Measurements from ENCODE around the gene OR52N2. TPM values are rescaled to one million over a fixed set of nuclear protein-coding genes. Genes with fewer than 3 reads are reported as not detected.

Gene OR52N2
- total RNA-seq, 4 donors from 2014 or later = not detected

DNA sequence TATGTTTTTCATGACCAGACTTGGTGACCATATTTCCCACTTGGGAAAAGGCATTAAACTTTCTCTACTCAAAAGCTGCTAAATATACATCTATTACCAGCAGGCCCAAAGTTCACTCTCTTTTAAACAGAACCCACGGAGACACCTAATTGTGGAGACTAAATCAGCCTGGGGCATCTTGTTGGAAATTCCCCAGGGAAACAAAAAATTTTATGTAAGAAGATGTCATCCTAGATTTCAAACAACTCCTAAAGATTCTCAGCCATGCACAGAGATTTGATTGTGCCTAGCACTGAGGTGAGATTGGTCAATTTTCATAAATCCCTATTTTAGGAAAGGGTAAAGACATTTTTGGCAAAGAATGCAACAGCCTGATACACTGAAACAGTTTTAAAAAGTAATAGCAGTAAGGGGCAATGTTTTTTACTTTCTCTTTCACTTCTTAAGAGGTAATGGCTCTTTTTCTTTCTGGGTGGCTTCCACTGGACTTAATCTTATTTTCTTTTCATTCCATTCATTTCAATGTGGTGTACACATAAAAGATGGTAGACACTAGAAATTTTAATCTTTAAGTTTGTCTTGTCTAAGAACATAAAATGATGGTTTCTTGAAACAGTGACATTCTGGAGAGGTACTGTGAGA lies 9.6 kb downstream of the OR52N2 start:
- TF ChIP-seq, protein P1, sequence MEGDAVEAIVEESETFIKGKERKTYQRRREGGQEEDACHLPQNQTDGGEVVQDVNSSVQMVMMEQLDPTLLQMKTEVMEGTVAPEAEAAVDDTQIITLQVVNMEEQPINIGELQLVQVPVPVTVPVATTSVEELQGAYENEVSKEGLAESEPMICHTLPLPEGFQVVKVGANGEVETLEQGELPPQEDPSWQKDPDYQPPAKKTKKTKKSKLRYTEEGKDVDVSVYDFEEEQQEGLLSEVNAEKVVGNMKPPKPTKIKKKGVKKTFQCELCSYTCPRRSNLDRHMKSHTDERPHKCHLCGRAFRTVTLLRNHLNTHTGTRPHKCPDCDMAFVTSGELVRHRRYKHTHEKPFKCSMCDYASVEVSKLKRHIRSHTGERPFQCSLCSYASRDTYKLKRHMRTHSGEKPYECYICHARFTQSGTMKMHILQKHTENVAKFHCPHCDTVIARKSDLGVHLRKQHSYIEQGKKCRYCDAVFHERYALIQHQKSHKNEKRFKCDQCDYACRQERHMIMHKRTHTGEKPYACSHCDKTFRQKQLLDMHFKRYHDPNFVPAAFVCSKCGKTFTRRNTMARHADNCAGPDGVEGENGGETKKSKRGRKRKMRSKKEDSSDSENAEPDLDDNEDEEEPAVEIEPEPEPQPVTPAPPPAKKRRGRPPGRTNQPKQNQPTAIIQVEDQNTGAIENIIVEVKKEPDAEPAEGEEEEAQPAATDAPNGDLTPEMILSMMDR (IDR thresholded peaks at IDR 0.05) = no peak
- no peak for TF ChIP-seq POLR2A (IDR thresholded peaks at IDR 0.05)
- Histone ChIP-seq H3K4me3 (replicated peaks in 1 of 3) (no peak overlapping the region), H3K9me3 (no peaks in the 10 kb centered on the region), H3K36me3 (no peaks in the 10 kb centered on the region), H3K27me3 (no peaks in the 10 kb centered on the region), H3K27ac (no peak overlapping the region), H3K4me1 (no peaks in the 10 kb centered on the region)
- DNase-seq = no peak
- 65 to 67% methylated on average over 1 of the region's 1 CpG for WGBS, 2 donors
- intact Hi-C loops (cut with DNase I) = no loop called here

DNA sequence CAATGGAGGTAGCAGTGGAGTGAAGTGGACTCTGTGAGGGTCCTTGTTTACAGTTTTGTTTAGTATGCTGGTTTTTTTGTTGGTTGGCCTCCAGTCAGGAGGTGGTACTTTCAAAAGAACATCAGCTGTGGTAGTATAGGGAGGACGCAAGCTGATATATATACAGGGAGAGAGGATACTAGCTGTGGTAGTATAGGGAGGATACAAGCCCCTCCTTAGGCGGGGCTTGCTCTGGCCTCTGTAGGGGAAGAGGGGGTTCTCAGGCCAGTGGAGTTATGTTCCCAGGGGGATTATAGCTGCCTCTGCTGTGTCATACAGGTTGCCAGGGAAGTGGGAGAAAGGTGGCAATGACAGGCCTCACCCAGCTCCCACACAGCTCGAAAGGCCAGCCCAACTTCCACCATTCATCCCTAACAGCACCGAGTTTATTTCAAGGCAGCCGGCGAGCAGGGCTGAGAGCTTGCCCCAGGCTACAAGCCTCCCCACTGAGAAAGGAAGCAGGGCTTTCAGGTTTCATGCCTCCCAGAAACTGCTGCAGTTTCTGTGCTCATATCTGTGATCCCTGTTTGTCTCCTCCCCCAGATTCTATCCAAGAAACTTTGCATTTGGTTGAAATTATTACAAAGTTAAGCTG lies 22.6 kb downstream of the OR52N2 start:
- Histone ChIP-seq H3K27me3 (no peaks in the 10 kb centered on the region), H3K9me3 (no peaks in the 10 kb centered on the region), H3K36me3 (no peaks in the 10 kb centered on the region), H3K4me1 (no peaks in the 10 kb centered on the region), H3K4me3 (replicated peaks in 1 of 3) (no peak overlapping the region), H3K27ac (no peak overlapping the region)
- intact Hi-C loops (cut with DNase I) = no loop called here
- TF ChIP-seq POLR2A (IDR thresholded peaks at IDR 0.05) = no peak
- TF ChIP-seq, protein P1 (IDR thresholded peaks at IDR 0.05) = no peak
- no peak for DNase-seq
- WGBS, 2 donors = 77 to 91% methylated on average over 6 of the region's 6 CpGs

DNA sequence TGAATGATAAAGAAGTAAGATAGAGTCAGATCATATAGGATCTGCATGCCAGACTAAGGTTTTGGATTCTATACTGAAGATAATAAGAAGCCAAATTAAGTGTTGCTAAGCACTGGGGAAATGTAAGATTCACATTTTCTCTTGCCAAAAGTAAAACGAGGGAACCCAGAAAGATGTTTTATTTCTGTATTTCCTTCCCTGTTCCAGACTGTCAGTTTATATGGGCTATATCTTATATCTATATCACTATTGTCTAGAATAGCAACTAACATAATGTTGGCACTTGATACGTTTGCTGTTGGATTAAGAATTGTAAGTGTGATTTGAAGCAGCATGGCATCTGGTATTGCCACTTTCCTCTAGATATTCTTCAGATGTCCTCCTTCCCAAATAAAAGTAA lies 24.7 kb downstream of the OR52N2 start:
- H3K9me3 ChIP-seq = no peaks in the 10 kb centered on the region
- no peaks in the 10 kb centered on the region for H3K36me3 ChIP-seq
- H3K27ac ChIP-seq = no peak overlapping the region
- H3K4me1 ChIP-seq = no peaks in the 10 kb centered on the region
- no peak overlapping the region for H3K4me3 ChIP-seq (replicated peaks in 1 of 3)
- TF ChIP-seq, protein P1 (IDR thresholded peaks at IDR 0.05) = no peak
- no peak for TF ChIP-seq POLR2A (IDR thresholded peaks at IDR 0.05)
- intact Hi-C loops (cut with DNase I) = no loop called here
- no peak for DNase-seq
- 65 to 66% methylated on average over 2 of the region's 2 CpGs for WGBS, 2 donors
- H3K27me3 ChIP-seq = no peaks in the 10 kb centered on the region

DNA sequence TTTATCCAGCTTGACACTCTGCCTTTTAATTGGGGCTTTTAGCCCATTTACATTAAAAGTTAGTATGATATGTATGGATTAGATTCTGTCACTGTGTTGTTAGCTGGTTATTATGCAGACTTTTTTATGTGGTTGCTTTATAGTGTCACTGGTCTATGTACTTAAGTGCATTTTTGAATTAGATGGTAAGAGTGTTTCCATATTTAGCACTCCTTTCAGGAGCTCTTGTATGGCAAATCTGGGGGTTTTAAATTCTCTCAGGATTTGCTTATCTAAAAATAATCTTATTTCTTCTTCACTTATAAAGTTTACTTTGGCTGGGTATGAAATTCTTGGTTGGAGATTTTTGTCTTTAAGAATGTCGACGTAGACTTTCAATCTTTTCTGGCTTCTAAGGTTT lies 29.0 kb downstream of the OR52N2 start:
- no peak for TF ChIP-seq POLR2A (IDR thresholded peaks at IDR 0.05)
- TF ChIP-seq, protein P1 (IDR thresholded peaks at IDR 0.05) = no peak
- intact Hi-C loops (cut with DNase I) = no loop called here
- Histone ChIP-seq H3K27ac (no peak overlapping the region), H3K36me3 (no peaks in the 10 kb centered on the region), H3K9me3 (no peaks in the 10 kb centered on the region), H3K27me3 (no peaks in the 10 kb centered on the region), H3K4me1 (no peaks in the 10 kb centered on the region), H3K4me3 (replicated peaks in 1 of 3) (no peak overlapping the region)
- DNase-seq = no peak
- WGBS, 2 donors = 79 to 87% methylated on average over 2 of the region's 2 CpGs

- Histone ChIP-seq H3K27me3 (no peaks in the 10 kb centered on the region), H3K9me3 (no peaks in the 10 kb centered on the region), H3K36me3 (no peaks in the 10 kb centered on the region), H3K27ac (no peak within 1 kb of the TSS), H3K4me3 (replicated peaks in 1 of 3) (no peak within 1 kb of the TSS), H3K4me1 (no peaks in the 10 kb centered on the region)
- intact Hi-C loops (cut with DNase I) = no loop called here
- TF ChIP-seq, protein P1 (IDR thresholded peaks at IDR 0.05) = no peak
- TF ChIP-seq POLR2A (IDR thresholded peaks at IDR 0.05) = no peak
- WGBS, 2 donors = 27 to 78% methylated on average over 1 of the region's 1 CpG
- no peak for DNase-seq
These were observed 33.1 kb downstream of the OR52N2 start, which contains the start of gene OR52E6 for GRCh38 chr11:5841797-5842196. OR52E6 (minus strand) TSS chr11:5841897; CDS start chr11:5841897, 0 bp downstream.
